ENCODE measurements around the gene TNFRSF19. TPM values are rescaled to one million over a fixed set of nuclear protein-coding genes. Genes with fewer than 3 reads are reported as not detected.
A peak's percentile ranks its signal among the peaks of the same experiment; 100 is the strongest.
"Not testable (repeated sequence)": the region's sequence is repeated elsewhere in the genome, so short reads cannot be mapped to it uniquely, and the experiment has no call there.

TNFRSF19 gene
- total and polyA plus RNA-seq, 12 donors: 17.8 to 49.6 (median 30.6) TPM

DNA sequence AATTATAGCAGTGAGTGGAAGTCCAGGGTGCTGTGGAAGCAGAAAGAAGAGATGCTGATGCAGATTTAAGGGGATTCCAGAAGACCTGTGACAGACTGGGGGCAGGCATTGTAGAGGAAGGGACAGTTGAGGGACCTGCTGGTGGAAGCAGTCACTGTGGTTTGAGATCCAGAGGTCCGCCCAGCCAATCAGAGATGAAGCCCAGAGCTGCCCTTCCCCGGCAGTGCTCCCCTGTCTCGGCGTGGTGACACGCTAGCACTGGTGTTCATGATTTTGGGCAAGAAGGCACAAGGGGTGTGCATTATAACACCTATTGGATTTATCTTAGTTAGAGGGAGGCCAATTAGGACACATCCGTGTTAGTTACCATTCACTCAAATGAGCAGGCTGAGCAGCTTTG is 16.1 kb downstream of the TNFRSF19 start:
- peaks cover 0 to 2% (median 0%) of the 10 kb centered on the region in 7 donors for H3K27me3 ChIP-seq
- peak overlapping the region in 2 of 10 donors; percentile 28 to 45 for H3K27ac ChIP-seq
- ATAC-seq (peak in 6 of 8 donors; percentile 11 to 76 (median 34)), DNase-seq (no peak)
- 70 to 81% methylated on average over 6 of the region's 6 CpGs for WGBS, 2 donors
- TF ChIP-seq, protein P1, sequence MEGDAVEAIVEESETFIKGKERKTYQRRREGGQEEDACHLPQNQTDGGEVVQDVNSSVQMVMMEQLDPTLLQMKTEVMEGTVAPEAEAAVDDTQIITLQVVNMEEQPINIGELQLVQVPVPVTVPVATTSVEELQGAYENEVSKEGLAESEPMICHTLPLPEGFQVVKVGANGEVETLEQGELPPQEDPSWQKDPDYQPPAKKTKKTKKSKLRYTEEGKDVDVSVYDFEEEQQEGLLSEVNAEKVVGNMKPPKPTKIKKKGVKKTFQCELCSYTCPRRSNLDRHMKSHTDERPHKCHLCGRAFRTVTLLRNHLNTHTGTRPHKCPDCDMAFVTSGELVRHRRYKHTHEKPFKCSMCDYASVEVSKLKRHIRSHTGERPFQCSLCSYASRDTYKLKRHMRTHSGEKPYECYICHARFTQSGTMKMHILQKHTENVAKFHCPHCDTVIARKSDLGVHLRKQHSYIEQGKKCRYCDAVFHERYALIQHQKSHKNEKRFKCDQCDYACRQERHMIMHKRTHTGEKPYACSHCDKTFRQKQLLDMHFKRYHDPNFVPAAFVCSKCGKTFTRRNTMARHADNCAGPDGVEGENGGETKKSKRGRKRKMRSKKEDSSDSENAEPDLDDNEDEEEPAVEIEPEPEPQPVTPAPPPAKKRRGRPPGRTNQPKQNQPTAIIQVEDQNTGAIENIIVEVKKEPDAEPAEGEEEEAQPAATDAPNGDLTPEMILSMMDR (IDR thresholded peaks at IDR 0.05): no peak
- no peaks in the 10 kb centered on the region for H3K9me3 ChIP-seq
- H3K4me1 ChIP-seq: peaks cover 0 to 60% (median 18%) of the 10 kb centered on the region in 9 donors
- intact Hi-C loops (cut with DNase I): loop anchor here in 1 of 10 donors (10.0 kb wide), 1 partner anchor 118 kb away; no protein-coding TSS in a partner anchor
- H3K36me3 ChIP-seq: peaks cover 0 to 15% (median 0%) of the 10 kb centered on the region in 9 donors
- H3K4me3 ChIP-seq: no peak overlapping the region

DNA sequence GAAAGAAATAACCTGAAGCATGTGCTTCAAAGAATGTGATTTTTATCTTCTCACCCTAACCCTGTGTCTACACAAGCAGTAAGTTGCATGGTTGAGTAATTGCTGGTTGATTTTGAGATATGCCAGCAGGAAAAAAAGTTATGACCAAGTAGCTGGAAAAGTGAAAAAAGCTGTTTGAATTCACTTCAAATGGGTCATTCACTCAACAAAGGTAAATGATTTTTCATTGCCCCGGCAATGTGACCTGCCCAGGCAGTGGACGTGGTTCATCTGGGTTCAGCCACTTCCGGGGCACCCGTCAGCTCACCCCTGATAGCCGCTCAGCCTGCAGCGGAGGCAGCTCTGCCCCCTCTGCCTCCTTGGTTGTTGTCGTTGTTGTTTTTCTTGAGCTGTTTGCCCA is 18.5 kb downstream of the TNFRSF19 start:
- no peaks in the 10 kb centered on the region for H3K9me3 ChIP-seq
- H3K4me3 ChIP-seq: no peak overlapping the region
- ATAC-seq: peak in 2 of 8 donors; percentile 36 to 42
- H3K4me1 ChIP-seq: peaks cover 0 to 48% (median 18%) of the 10 kb centered on the region in 9 donors
- TF ChIP-seq, protein P1 (IDR thresholded peaks at IDR 0.05): no peak
- no peak for DNase-seq
- peak overlapping the region in 1 of 10 donors; percentile 42 for H3K27ac ChIP-seq
- no peaks in the 10 kb centered on the region for H3K27me3 ChIP-seq
- intact Hi-C loops (cut with DNase I): loop anchor here in 1 of 10 donors (10.0 kb wide), 1 partner anchor 116 kb away; no protein-coding TSS in a partner anchor
- peaks cover 0 to 38% (median 9%) of the 10 kb centered on the region in 9 donors for H3K36me3 ChIP-seq
- WGBS, 2 donors: 69 to 71% methylated on average over 7 of the region's 7 CpGs

DNA sequence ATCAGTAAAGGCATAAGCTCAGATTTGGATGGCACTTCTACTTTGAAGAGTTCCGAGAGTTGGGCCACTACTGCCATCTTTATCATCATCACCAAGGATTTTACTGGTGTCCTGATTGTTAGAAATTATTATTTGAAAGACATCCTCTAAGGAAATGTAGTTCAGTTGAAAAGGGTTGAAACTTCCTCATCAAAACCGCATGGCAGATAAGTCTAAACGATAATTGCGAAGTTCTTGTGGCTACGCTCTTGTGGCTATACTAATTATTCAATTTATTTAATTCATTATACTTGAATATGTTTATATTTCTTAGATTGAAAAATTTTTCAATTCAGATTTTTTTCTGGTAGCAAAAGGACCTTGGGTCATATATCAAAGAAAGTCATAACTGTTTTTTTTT is 22.4 kb downstream of the TNFRSF19 start:
- intact Hi-C loops (cut with DNase I): no loop called here

DNA sequence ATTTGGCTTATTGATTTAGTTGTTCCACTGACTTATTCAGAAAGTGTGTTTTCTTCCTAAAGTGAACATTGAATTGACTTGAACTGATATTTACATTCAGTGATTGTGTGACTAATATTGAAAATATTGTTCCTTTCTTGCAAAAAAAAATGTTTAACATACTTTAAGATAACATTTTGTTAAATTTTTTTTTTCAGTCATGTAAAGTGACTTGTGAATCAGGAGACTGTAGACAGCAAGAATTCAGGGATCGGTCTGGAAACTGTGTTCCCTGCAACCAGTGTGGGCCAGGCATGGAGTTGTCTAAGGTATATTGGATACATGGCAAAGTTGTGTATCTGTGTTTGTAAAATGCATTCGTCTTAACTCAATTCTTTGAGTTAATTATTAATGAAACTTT is 22.9 kb downstream of the TNFRSF19 start:
- H3K36me3 ChIP-seq: peaks cover 0 to 78% (median 12%) of the 10 kb centered on the region in 9 donors

More for the DNA sequence above, 22.4 kb downstream of the TNFRSF19 start:
- peaks cover 0 to 20% (median 8%) of the 10 kb centered on the region in 9 donors for H3K4me1 ChIP-seq
- H3K36me3 ChIP-seq: peaks cover 0 to 72% (median 12%) of the 10 kb centered on the region in 9 donors
- TF ChIP-seq, protein P1 (IDR thresholded peaks at IDR 0.05): no peak
- H3K4me3 ChIP-seq: no peak overlapping the region
- ATAC-seq (no peak), DNase-seq (no peak)
- no peak overlapping the region for H3K27ac ChIP-seq
- 93% methylated on average over 5 of the region's 5 CpGs for WGBS, 2 donors
- no peaks in the 10 kb centered on the region for H3K9me3 ChIP-seq
- no peaks in the 10 kb centered on the region for H3K27me3 ChIP-seq

DNA sequence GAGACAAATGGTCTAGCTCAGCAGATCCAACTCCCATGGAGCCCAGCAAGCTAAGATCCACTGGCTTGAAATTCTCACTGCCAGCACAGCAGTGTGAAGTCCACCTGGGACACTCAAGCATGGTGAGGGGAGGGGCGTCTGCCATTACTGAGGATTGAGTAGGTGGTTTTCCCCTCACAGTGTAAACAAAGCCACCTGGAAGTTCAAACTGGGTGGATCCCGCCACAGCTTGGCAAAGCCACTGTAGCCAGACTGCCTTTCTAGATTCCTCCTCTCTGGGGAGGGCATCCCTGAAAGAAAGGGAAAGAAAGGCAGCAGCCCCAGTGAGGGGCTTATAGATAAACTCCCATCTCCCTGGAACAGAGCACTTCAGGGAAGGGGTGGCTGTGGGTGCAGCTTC is 24.1 kb downstream of the TNFRSF19 start:
- H3K27ac ChIP-seq; intact Hi-C loops (cut with DNase I): not testable (repeated sequence)

More for the DNA sequence above, 22.9 kb downstream of the TNFRSF19 start:
- no peaks in the 10 kb centered on the region for H3K9me3 ChIP-seq
- ATAC-seq: no peak
- no peak for DNase-seq
- intact Hi-C loops (cut with DNase I): no loop called here
- TF ChIP-seq, protein P1 (IDR thresholded peaks at IDR 0.05): no peak
- peaks cover 0 to 16% (median 4%) of the 10 kb centered on the region in 9 donors for H3K4me1 ChIP-seq
- no peak overlapping the region for H3K4me3 ChIP-seq
- WGBS, 2 donors: 95 to 97% methylated on average over 2 of the region's 2 CpGs
- no peak overlapping the region for H3K27ac ChIP-seq
- H3K27me3 ChIP-seq: no peaks in the 10 kb centered on the region

More for the DNA sequence above, 24.1 kb downstream of the TNFRSF19 start:
- not testable (repeated sequence) for DNase-seq, H3K9me3 ChIP-seq, H3K27me3 ChIP-seq, H3K4me3 ChIP-seq, ATAC-seq, H3K4me1 ChIP-seq
- 82 to 98% methylated on average over 2 of the region's 2 CpGs for WGBS, 2 donors
- H3K36me3 ChIP-seq: peaks cover 0 to 86% (median 12%) of the 10 kb centered on the region in 9 donors
